HG02938 (cell line): Measurements from ENCODE around the gene SKAP2.

Source experiments
- ATAC-seq: cut with Tn5 transposase; IDR thresholded peaks from one replicate; pipeline ENCODE4 v1.9.1; 2021; ENCODE audit warnings: mild to moderate bottlenecking, moderate library complexity; ENCODE audit not compliant: unreplicated experiment

SKAP2 gene

GRCh38 chr7:26779978-26780595 lies 84.3 kb downstream of the SKAP2 start:
- no peak for ATAC-seq

- ATAC-seq, result no peak
Measured at GRCh38 chr7:26777385-26777784, 87.0 kb downstream of the SKAP2 start.

GRCh38 chr7:26760501-26760900 lies 103.9 kb downstream of the SKAP2 start:
- ATAC-seq, result no peak

- ATAC-seq, result no peak
Measured at GRCh38 chr7:26759108-26759507, 105.3 kb downstream of the SKAP2 start.

GRCh38 chr7:26743205-26743604 lies 121.2 kb downstream of the SKAP2 start:
- ATAC-seq, result no peak

- ATAC-seq, result no peak
Measured at GRCh38 chr7:26735976-26736600, 128.3 kb downstream of the SKAP2 start.

GRCh38 chr7:26729150-26729775 lies 135.1 kb downstream of the SKAP2 start:
- ATAC-seq, result no peak

GRCh38 chr7:26726051-26726450 lies 138.3 kb downstream of the SKAP2 start:
- no peak for ATAC-seq

GRCh38 chr7:26724795-26725194 lies 139.6 kb downstream of the SKAP2 start:
- ATAC-seq, result no peak

- ATAC-seq, result no peak
Measured at GRCh38 chr7:26723129-26723528, 141.3 kb downstream of the SKAP2 start.

GRCh38 chr7:26721450-26721849 lies 142.9 kb downstream of the SKAP2 start:
- ATAC-seq, result no peak

- ATAC-seq, result no peak
Measured at GRCh38 chr7:26718063-26718462, 146.3 kb downstream of the SKAP2 start.

GRCh38 chr7:26714438-26714837 lies 150.0 kb downstream of the SKAP2 start:
- no peak for ATAC-seq

- ATAC-seq, result no peak
Measured at GRCh38 chr7:26714006-26714405, 150.4 kb downstream of the SKAP2 start.

GRCh38 chr7:26709210-26709990 lies 155.0 kb downstream of the SKAP2 start:
- ATAC-seq, result no peak

GRCh38 chr7:26705567-26705966 lies 158.8 kb downstream of the SKAP2 start:
- ATAC-seq, result no peak

- ATAC-seq, result no peak
Measured at GRCh38 chr7:26704786-26705185, 159.6 kb downstream of the SKAP2 start.

- ATAC-seq, result no peak
Measured at GRCh38 chr7:26704036-26704435, 160.4 kb downstream of the SKAP2 start.

GRCh38 chr7:26700893-26701292 lies 163.5 kb downstream of the SKAP2 start:
- ATAC-seq, result no peak

GRCh38 chr7:26700386-26700785 lies 164.0 kb downstream of the SKAP2 start:
- ATAC-seq, result no peak

GRCh38 chr7:26699766-26700165 lies 164.6 kb downstream of the SKAP2 start:
- ATAC-seq, result no peak

- no peak for ATAC-seq
Measured at GRCh38 chr7:26698806-26699205, 165.6 kb downstream of the SKAP2 start.
